Heart left ventricle (tissue), 13 donors: ENCODE data around the gene CRYBG3.
"Not testable (repeated sequence)": the region's sequence is repeated elsewhere in the genome, so short reads cannot be mapped to it uniquely, and the experiment has no call there.

Source experiments
- CTCF ChIP-seq, 12 donors: fragments of 200-600 bp; sonication (generic) in 4 of 12; IDR thresholded peaks; one replicate each; pipeline versions ENCODE4 v1.5.0 to v1.8.0; 2018 to 2022; ENCODE audit warnings: antibody characterized with exemption in 12 of 12, mild to moderate bottlenecking in 5 of 12
- POLR2A ChIP-seq, 2 donors: fragments of 450-650 bp; IDR thresholded peaks; one replicate each; pipeline ENCODE4 v1.6.1; 2017; ENCODE audit warnings: antibody characterized with exemption in 2 of 2, mild to moderate bottlenecking in 2 of 2, moderate library complexity in 2 of 2
- donor health status: ischemic (EF 13 %, LVEDD 7.1; RV severe dilation, severe dysfunction).
- donor health status: DM: no; HTN: yes; CAD: no.
- donor health status: DM: no; HTN: no; CAD: no.
- donor health status: ischemic (EF 25% LVEDD 6.9; RV normal size, moderate dysfunction).
- donor health status: ischemic (EF 25% LVEDD 5.7; RV mildly dilated, moderate dysfunction).
- donor health status: ischemic (EF 35%, LVEDD 5.7; RV mildly dilated, moderate dysfunction).
- donor health status: nonischemic (EF 11% LVEDD 7.7; RV severe dilation, severe dysfunction).
- donor health status: DM: yes; HTN: yes; CAD: no.
- donor health status: PGD.
- donor health status: ischemic (EF 29% LVEDD 5.4; RV normal size, mild dysfunction).
- donor health status: nonischemic (EF 23%, LVEDD 6.1; RV moderate dilation, normal function).

DNA sequence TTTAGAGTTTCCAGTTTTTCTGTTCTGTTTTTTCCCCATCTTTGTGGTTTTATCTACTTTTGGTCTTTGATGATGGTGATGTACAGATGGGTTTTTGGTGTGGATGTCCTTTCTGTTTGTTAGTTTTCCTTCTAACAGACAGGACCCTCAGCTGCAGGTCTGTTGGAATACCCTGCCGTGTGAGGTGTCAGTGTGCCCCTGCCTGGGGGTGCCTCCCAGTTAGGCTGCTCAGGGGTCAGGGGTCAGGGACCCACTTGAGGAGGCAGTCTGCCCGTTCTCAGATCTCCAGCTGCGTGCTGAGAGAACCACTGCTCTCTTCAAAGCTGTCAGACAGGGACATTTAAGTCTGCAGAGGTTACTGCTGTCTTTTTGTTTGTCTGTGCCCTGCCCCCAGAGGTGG lies 88.0 kb downstream of the CRYBG3 start:
- not testable (repeated sequence) for TF ChIP-seq POLR2A, CTCF (IDR thresholded peaks at IDR 0.05)
